ENCODE measurements around the gene FEV.
"Not testable (repeated sequence)": the region's sequence is repeated elsewhere in the genome, so short reads cannot be mapped to it uniquely, and the experiment has no call there.

The FEV gene

DNA sequence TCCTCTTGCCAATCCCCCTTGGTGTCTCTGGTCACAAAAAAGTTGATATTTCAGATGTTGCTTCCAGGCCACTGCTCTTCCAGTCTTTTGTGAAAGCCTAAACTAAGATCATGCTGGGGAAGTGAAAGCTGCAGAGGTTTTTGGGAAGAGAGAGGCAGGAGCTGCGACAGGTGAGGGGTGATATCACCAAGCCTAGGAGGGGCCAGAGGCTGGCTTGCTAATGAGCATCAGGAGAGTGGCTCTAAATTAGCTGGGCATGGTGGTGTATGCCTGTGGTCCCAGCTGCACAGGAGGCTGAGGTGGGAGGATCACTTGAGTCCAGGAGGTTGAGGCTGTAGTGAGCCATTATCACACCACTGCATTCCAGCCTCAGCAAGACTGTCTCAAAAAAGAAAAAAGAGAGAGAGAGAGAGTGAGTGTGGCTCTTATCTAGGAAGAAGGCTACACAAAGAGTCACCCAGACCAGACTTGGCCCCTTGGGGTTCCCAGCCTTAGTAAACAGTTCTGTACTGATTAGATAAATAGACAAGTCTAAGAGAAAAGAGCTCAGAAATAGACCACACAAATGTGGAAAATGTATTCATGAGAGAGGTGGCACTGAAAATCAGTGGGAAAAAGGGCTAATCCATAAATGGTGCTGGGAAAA lies 40.1 kb downstream of the FEV start:
- no peak for DNase-seq (ENCODE audit: low read depth in 2 of 2)

- not testable (repeated sequence) for DNase-seq (ENCODE audit: low read depth in 2 of 2)
These were observed 53.2 kb downstream of the FEV start for GRCh38 chr2:218931751-218932150.
